ENCODE data around the gene CA10.

DNA sequence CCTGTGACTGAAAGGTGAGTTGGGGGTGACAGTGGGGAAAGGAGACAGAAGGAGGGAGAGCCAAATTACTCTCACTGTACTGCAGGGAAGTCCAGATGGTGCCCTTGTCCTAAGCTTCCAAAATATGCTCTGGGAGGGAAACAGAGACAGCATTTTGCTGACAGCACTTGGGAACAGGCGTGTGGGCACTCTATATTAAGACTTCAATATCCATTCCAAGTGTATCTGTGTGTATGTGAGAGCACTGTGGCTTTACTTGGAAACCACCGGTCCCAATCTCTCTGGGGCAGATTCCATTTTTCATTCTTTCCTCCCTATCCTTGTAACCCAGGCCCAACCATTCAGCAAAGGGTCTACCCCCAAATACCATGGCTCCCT is 490.8 kb downstream of the CA10 start:
- TF ChIP-seq, protein P1, sequence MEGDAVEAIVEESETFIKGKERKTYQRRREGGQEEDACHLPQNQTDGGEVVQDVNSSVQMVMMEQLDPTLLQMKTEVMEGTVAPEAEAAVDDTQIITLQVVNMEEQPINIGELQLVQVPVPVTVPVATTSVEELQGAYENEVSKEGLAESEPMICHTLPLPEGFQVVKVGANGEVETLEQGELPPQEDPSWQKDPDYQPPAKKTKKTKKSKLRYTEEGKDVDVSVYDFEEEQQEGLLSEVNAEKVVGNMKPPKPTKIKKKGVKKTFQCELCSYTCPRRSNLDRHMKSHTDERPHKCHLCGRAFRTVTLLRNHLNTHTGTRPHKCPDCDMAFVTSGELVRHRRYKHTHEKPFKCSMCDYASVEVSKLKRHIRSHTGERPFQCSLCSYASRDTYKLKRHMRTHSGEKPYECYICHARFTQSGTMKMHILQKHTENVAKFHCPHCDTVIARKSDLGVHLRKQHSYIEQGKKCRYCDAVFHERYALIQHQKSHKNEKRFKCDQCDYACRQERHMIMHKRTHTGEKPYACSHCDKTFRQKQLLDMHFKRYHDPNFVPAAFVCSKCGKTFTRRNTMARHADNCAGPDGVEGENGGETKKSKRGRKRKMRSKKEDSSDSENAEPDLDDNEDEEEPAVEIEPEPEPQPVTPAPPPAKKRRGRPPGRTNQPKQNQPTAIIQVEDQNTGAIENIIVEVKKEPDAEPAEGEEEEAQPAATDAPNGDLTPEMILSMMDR (conservative IDR thresholded peaks at IDR 0.05) = no peak
- TF ChIP-seq EZH2 (IDR thresholded peaks at IDR 0.05; ENCODE audit: low read depth) = no peak

All from PC-9 (cell line).